ENCODE results near the gene TMEM9B. TPM values are rescaled to one million over a fixed set of nuclear protein-coding genes. Genes with fewer than 3 reads are reported as not detected.

TMEM9B gene
- total and polyA plus RNA-seq, 2 donors (not counting 1 experiment from before 2014, with no cell fraction given) = 51.0 to 61.6 TPM

DNA sequence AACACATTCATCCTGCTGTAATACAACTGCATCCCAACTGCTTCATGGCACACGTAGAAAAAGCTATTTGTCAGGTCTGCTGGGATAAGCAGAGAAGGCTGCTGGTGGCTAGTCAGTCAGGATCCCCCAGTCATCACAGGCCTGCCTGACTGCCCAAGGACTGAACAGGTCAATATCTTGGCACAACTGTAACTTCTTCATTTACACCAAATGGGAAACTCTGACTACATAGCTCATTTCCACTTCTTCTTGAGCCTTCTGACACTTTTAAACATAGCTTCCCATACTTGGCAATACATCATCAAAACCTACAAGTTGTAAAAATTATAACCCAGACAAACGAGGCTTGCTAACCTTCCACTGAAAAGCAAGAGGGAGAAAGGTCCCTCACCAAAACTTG, 2.8 kb downstream of the TMEM9B start:
- no peaks in the 10 kb centered on the region for H4K20me1 ChIP-seq (ENCODE audit: control insufficient read depth, extremely low read depth, insufficient read depth, low read length)
- TF ChIP-seq, protein P1, sequence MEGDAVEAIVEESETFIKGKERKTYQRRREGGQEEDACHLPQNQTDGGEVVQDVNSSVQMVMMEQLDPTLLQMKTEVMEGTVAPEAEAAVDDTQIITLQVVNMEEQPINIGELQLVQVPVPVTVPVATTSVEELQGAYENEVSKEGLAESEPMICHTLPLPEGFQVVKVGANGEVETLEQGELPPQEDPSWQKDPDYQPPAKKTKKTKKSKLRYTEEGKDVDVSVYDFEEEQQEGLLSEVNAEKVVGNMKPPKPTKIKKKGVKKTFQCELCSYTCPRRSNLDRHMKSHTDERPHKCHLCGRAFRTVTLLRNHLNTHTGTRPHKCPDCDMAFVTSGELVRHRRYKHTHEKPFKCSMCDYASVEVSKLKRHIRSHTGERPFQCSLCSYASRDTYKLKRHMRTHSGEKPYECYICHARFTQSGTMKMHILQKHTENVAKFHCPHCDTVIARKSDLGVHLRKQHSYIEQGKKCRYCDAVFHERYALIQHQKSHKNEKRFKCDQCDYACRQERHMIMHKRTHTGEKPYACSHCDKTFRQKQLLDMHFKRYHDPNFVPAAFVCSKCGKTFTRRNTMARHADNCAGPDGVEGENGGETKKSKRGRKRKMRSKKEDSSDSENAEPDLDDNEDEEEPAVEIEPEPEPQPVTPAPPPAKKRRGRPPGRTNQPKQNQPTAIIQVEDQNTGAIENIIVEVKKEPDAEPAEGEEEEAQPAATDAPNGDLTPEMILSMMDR (conservative IDR thresholded peaks at IDR 0.05 in 1 of 2, IDR thresholded peaks at IDR 0.05 in 1 of 2; ENCODE audit: low read depth in 1 of 2, low read length in 2 of 2) = no peak
- no peak for TF ChIP-seq EZH2 (IDR thresholded peaks at IDR 0.05; ENCODE audit: low read length, missing control alignments)
- no peaks in the 10 kb centered on the region for H3K36me3 ChIP-seq (ENCODE audit: control insufficient read depth, insufficient read depth, low read length)
- H3K4me2 ChIP-seq (ENCODE audit: extremely low read depth, insufficient read depth, low read length) = no peak overlapping the region
- peaks cover 41% of the 10 kb centered on the region for H3K79me2 ChIP-seq (ENCODE audit: control insufficient read depth, insufficient read depth, low read length)
- no peak overlapping the region for H3K9ac ChIP-seq (ENCODE audit: insufficient read depth, low read length)
- H3K27me3 ChIP-seq (ENCODE audit: control insufficient read depth, insufficient read depth, low read length) = no peaks in the 10 kb centered on the region
- no peak overlapping the region for H3K4me3 ChIP-seq (replicated peaks in 1 of 4; ENCODE audit: control extremely low read depth in 1 of 4, insufficient read depth in 1 of 4, low read depth in 3 of 4, low read length in 4 of 4)
- H2AFZ ChIP-seq (ENCODE audit: low read length) = no peak overlapping the region
- H3K4me1 ChIP-seq (ENCODE audit: control insufficient read depth, extremely low read depth, insufficient read depth, low read length) = peaks cover 8% of the 10 kb centered on the region
- no peak overlapping the region for H3K27ac ChIP-seq (ENCODE audit: insufficient read depth, low read length)
- H3K9me3 ChIP-seq (ENCODE audit: control insufficient read depth, insufficient read depth, low read depth, low read length) = no peaks in the 10 kb centered on the region
- DNase-seq (ENCODE audit: low read depth in 2 of 2) = no peak

DNA sequence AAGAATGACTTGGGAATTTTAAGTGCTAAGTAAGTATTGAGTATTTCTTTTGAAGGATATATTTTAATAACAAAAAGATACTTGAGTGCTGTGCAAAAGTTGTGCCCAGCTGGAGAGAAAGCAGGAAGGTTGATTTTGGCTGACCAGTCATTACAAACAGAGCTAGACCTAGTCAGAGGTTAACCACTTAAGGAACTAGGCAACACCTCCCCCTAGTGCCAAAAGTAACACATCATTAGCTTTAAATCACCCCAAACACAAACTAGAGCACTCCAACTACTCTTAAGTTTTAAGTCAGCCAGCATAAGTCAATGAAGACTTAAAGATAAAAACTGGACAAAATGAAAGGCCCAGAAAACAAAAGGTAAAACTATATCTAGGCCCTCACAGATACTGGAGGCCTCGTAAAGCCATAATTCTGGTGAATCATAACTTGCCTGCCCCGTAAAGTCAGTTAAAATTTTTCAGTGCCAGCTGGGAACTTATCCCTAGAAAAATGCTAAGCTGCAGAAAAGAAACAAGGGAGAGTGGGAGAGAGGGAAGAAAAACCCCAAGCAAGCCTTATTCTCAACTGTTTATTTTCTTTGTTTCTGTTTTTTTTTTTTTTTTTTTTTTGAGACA, 4.6 kb downstream of the TMEM9B start:
- H3K4me2 ChIP-seq (ENCODE audit: extremely low read depth, insufficient read depth, low read length) = peak overlapping the region; percentile 67
- no peak overlapping the region for H3K9ac ChIP-seq (ENCODE audit: insufficient read depth, low read length)
- H3K36me3 ChIP-seq (ENCODE audit: control insufficient read depth, insufficient read depth, low read length) = no peaks in the 10 kb centered on the region
- peaks cover 8% of the 10 kb centered on the region for H3K4me1 ChIP-seq (ENCODE audit: control insufficient read depth, extremely low read depth, insufficient read depth, low read length)
- DNase-seq (ENCODE audit: low read depth in 2 of 2) = peak; percentile 80 to 89
- H3K9me3 ChIP-seq (ENCODE audit: control insufficient read depth, insufficient read depth, low read depth, low read length) = no peaks in the 10 kb centered on the region
- H3K79me2 ChIP-seq (ENCODE audit: control insufficient read depth, insufficient read depth, low read length) = peaks cover 41% of the 10 kb centered on the region
- peak overlapping the region; percentile 3 for H3K27ac ChIP-seq (ENCODE audit: insufficient read depth, low read length)
- no peak overlapping the region for H2AFZ ChIP-seq (ENCODE audit: low read length)
- no peaks in the 10 kb centered on the region for H4K20me1 ChIP-seq (ENCODE audit: control insufficient read depth, extremely low read depth, insufficient read depth, low read length)
- H3K4me3 ChIP-seq (replicated peaks in 1 of 4; ENCODE audit: control extremely low read depth in 1 of 4, insufficient read depth in 1 of 4, low read depth in 3 of 4, low read length in 4 of 4) = peak overlapping the region in 1 of 4 experiments; percentile 6
- TF ChIP-seq, protein P1 (conservative IDR thresholded peaks at IDR 0.05 in 1 of 2, IDR thresholded peaks at IDR 0.05 in 1 of 2; ENCODE audit: low read depth in 1 of 2, low read length in 2 of 2) = peak; percentile 49 to 55
- TF ChIP-seq EZH2 (IDR thresholded peaks at IDR 0.05; ENCODE audit: low read length, missing control alignments) = no peak
- no peaks in the 10 kb centered on the region for H3K27me3 ChIP-seq (ENCODE audit: control insufficient read depth, insufficient read depth, low read length)

DNA sequence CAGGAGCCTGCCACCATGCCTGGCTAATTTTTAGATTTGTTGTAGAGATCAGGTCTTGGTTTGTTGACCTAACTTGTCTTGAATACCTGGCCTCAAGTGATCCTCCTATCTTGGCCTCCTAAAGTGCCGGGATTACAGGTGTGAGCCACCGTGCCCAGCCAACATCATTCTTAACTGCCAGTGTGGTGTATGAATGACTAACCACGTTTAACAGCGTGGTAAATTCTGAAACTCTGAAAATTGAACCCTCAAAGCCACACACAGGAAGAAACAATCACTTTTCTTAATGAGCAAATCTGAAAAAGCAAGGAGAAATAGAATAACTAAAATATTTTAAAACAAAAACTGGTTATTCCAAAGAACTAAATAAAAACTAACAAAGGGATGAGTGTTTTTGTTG, 7.4 kb downstream of the TMEM9B start:
- Histone ChIP-seq H3K27ac (ENCODE audit: insufficient read depth, low read length) (no peak overlapping the region), H3K4me2 (ENCODE audit: extremely low read depth, insufficient read depth, low read length) (no peak overlapping the region), H3K27me3 (ENCODE audit: control insufficient read depth, insufficient read depth, low read length) (no peaks in the 10 kb centered on the region), H3K4me1 (ENCODE audit: control insufficient read depth, extremely low read depth, insufficient read depth, low read length) (peaks cover 3% of the 10 kb centered on the region), H3K79me2 (ENCODE audit: control insufficient read depth, insufficient read depth, low read length) (peaks cover 19% of the 10 kb centered on the region), H3K9ac (ENCODE audit: insufficient read depth, low read length) (no peak overlapping the region), H3K9me3 (ENCODE audit: control insufficient read depth, insufficient read depth, low read depth, low read length) (no peaks in the 10 kb centered on the region), H3K36me3 (ENCODE audit: control insufficient read depth, insufficient read depth, low read length) (no peaks in the 10 kb centered on the region), H4K20me1 (ENCODE audit: control insufficient read depth, extremely low read depth, insufficient read depth, low read length) (no peaks in the 10 kb centered on the region), H2AFZ (ENCODE audit: low read length) (no peak overlapping the region), H3K4me3 (replicated peaks in 1 of 4; ENCODE audit: control extremely low read depth in 1 of 4, insufficient read depth in 1 of 4, low read depth in 3 of 4, low read length in 4 of 4) (no peak overlapping the region)
- TF ChIP-seq, protein P1 (conservative IDR thresholded peaks at IDR 0.05 in 1 of 2, IDR thresholded peaks at IDR 0.05 in 1 of 2; ENCODE audit: low read depth in 1 of 2, low read length in 2 of 2) = no peak
- TF ChIP-seq EZH2 (IDR thresholded peaks at IDR 0.05; ENCODE audit: low read length, missing control alignments) = no peak
- no peak for DNase-seq (ENCODE audit: low read depth in 2 of 2)

All from fibroblast of lung (primary cell).